Uterus (tissue), 4 donors: Measurements from ENCODE around the gene SMIM33. TPM values are rescaled to one million over a fixed set of nuclear protein-coding genes. Genes with fewer than 3 reads are reported as not detected.

Experiments used
- DNase-seq, 2 donors: peaks; one replicate each; pipeline ENCODE4 v3.0.0-alpha.2; 2019 to 2020
- H3K27ac ChIP-seq, 2 donors: fragments of 200-600 bp; sonication (generic); 1 replicate in 1 of 2; 2 replicates in 1 of 2; pipeline ENCODE4 v1.5.1; 2016 to 2018
- H3K27me3 ChIP-seq, 2 donors: fragments of 200-600 bp; sonication (generic); one replicate each; pipeline ENCODE4 v1.5.1; 2018 to 2019; ENCODE audit warnings: control low read depth in 1 of 2
- H3K36me3 ChIP-seq, 2 donors: fragments of 200-600 bp; sonication (generic); one replicate each; pipeline ENCODE4 v1.5.1; 2019; ENCODE audit warnings: control low read depth in 1 of 2
- H3K4me1 ChIP-seq, 2 donors: fragments of 200-600 bp; sonication (generic); one replicate each; pipeline ENCODE4 v1.5.1; 2018 to 2019; ENCODE audit warnings: control low read depth in 1 of 2
- H3K4me3 ChIP-seq, 2 donors: fragments of 200-600 bp; sonication (generic); 1 replicate in 1 of 2; 2 replicates in 1 of 2; pipeline ENCODE4 v1.5.1; 2018 to 2019; ENCODE audit warnings: mild to moderate bottlenecking in 1 of 2
- H3K9me3 ChIP-seq, 2 donors: fragments of 200-600 bp; sonication (generic); one replicate each; pipeline ENCODE4 v1.5.1; 2019; ENCODE audit warnings: control low read depth in 1 of 2
- CTCF ChIP-seq, 4 experiments: fragments of 200-600 bp in 2 of 4; fragments of 450-650 bp in 2 of 4; sonication (generic) in 2 of 4; IDR thresholded peaks; one replicate each; pipeline ENCODE4 v1.5.1; 2016 to 2019; ENCODE audit warnings: antibody characterized with exemption in 4 of 4, mild to moderate bottlenecking in 2 of 4, moderate library complexity in 1 of 4
- POLR2A ChIP-seq, 2 donors: fragments of 450-650 bp; IDR thresholded peaks; one replicate each; pipeline ENCODE4 v1.6.1; 2016; ENCODE audit warnings: antibody characterized with exemption in 2 of 2, mild to moderate bottlenecking in 1 of 2, moderate library complexity in 1 of 2
- intact Hi-C: fragments of 100-400 bp; cut with DNase I; formaldehyde crosslinking; loops from one replicate; pipeline ENCODE4 v1.15.1; 2023; ENCODE audit warnings: low total_unique reads
- total RNA-seq, 4 donors: library from RNA; depleted of rRNA in 3 of 4; stranded (reverse); fragments of >200 nt in 3 of 4; gene quantifications; one replicate each; pipeline versions ENCODE4 v1.1.0 to v1.2.4, GENCODE V29; 2014 to 2023
- donor health status: DM: yes; HTN: yes; CAD: no.

The SMIM33 gene
- total RNA-seq, 4 donors from 2014 or later = not detected

- no peaks in the 10 kb centered on the region for H3K4me1 ChIP-seq
- no peak overlapping the region for H3K27ac ChIP-seq
- H3K4me3 ChIP-seq = no peak overlapping the region
- no peaks in the 10 kb centered on the region for H3K36me3 ChIP-seq
- intact Hi-C loops = no loop called here
- no peaks in the 10 kb centered on the region for H3K27me3 ChIP-seq
- no peak for DNase-seq
- H3K9me3 ChIP-seq = no peaks in the 10 kb centered on the region
- TF ChIP-seq POLR2A (IDR thresholded peaks at IDR 0.05) = no peak
- no peak for TF ChIP-seq CTCF (IDR thresholded peaks at IDR 0.05)
These were observed 26.9 kb upstream of the SMIM33 start for GRCh38 chr5:139443831-139444453.

- intact Hi-C loops = no loop called here
- no peak overlapping the region for H3K27ac ChIP-seq
- H3K27me3 ChIP-seq = no peaks in the 10 kb centered on the region
- no peak for DNase-seq
- H3K4me3 ChIP-seq = no peak overlapping the region
- H3K4me1 ChIP-seq = no peaks in the 10 kb centered on the region
- H3K9me3 ChIP-seq = no peaks in the 10 kb centered on the region
- TF ChIP-seq CTCF (IDR thresholded peaks at IDR 0.05) (no peak), POLR2A (IDR thresholded peaks at IDR 0.05) (no peak)
- no peaks in the 10 kb centered on the region for H3K36me3 ChIP-seq
These were observed 25.3 kb upstream of the SMIM33 start for GRCh38 chr5:139445325-139446170.

GRCh38 chr5:139446956-139447779 lies 23.6 kb upstream of the SMIM33 start:
- Histone ChIP-seq H3K36me3 (no peaks in the 10 kb centered on the region), H3K9me3 (no peaks in the 10 kb centered on the region), H3K4me3 (no peak overlapping the region), H3K4me1 (no peaks in the 10 kb centered on the region), H3K27ac (no peak overlapping the region), H3K27me3 (no peaks in the 10 kb centered on the region)
- intact Hi-C loops = no loop called here
- DNase-seq = no peak
- TF ChIP-seq POLR2A (IDR thresholded peaks at IDR 0.05) = no peak
- no peak for TF ChIP-seq CTCF (IDR thresholded peaks at IDR 0.05)

GRCh38 chr5:139451176-139451575 lies 19.6 kb upstream of the SMIM33 start:
- Histone ChIP-seq H3K27me3 (no peaks in the 10 kb centered on the region), H3K36me3 (no peaks in the 10 kb centered on the region), H3K4me1 (no peaks in the 10 kb centered on the region), H3K27ac (no peak overlapping the region), H3K4me3 (no peak overlapping the region), H3K9me3 (no peaks in the 10 kb centered on the region)
- no peak for TF ChIP-seq CTCF (IDR thresholded peaks at IDR 0.05)
- TF ChIP-seq POLR2A (IDR thresholded peaks at IDR 0.05) = no peak
- no peak for DNase-seq
- intact Hi-C loops = no loop called here
